HL-60 (cell line): Measurements from ENCODE around the gene MCF2L2.

Source experiments
- DNase-seq, 2 experiments: peaks; one replicate each; pipeline ENCODE4 v3.0.0-alpha.2; 2010 to 2020; ENCODE audit warnings: low read depth in 1 of 2, low spot score in 1 of 2
- H3K27ac ChIP-seq: fragments of 250-450 bp; sonication (Bioruptor Pico); replicated peaks from 2 replicates; pipeline ENCODE4 v1.5.1; 2020; ENCODE audit warnings: mild to moderate bottlenecking, moderate library complexity
- H3K27me3 ChIP-seq: fragments of 250-450 bp; sonication (Bioruptor Pico); 2 replicates; pipeline ENCODE4 v1.5.1; 2021; ENCODE audit warnings: mild to moderate bottlenecking, moderate library complexity; ENCODE audit not compliant: insufficient read depth, poor library complexity, severe bottlenecking
- H3K4me3 ChIP-seq: replicated peaks from 2 replicates; pipeline ENCODE4 v1.5.1; 2011; ENCODE audit warnings: mild to moderate bottlenecking, control low read depth, low read length; ENCODE audit not compliant: insufficient read depth
- GABPA ChIP-seq: IDR thresholded peaks from 2 replicates; pipeline ENCODE4 v1.6.1; 2012; ENCODE audit warnings: low read depth
- POLR2AphosphoS5 ChIP-seq: IDR thresholded peaks from 2 replicates; pipeline ENCODE4 v1.6.1; 2012; ENCODE audit warnings: low read depth
- SPI1 ChIP-seq: IDR thresholded peaks from 2 replicates; pipeline ENCODE4 v1.6.1; 2012; ENCODE audit warnings: low read depth, mild to moderate bottlenecking, borderline replicate concordance
- TF ChIP-seq, protein P1 (sequence below): IDR thresholded peaks from one replicate; pipeline ENCODE4 v1.5.1; 2011; ENCODE audit warnings: low read length, control low read depth, inconsistent platforms; ENCODE audit not compliant: insufficient read depth
- TF ChIP-seq, protein P2 (sequence below): IDR thresholded peaks from 2 replicates; pipeline ENCODE4 v1.6.1; 2012; ENCODE audit warnings: low read depth; ENCODE audit not compliant: insufficient replicate concordance

Gene MCF2L2

DNA sequence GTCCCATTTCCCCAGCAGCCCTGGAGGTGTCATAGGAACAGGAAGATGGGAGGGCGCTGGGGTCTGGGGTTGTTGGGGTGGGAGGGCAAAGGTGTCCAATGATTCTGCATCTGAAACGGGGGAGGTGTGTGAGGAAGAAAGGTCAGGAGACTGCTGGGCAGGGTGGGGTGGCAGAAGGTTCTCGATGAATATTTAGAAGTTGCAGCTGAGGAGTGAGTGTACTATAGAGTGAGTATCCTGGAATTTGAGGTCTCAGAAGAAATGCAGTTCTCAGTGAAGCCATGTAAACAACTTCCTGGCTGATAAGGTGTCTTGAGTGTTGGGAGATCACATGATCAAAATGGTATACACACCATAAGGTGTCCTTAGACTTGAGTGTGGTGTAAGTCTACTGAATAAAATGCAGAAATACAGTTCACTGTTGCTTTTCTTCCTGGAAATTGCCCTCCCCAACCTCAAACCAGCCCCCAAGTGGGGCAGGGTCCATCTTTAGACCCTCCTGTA lies 165.5 kb downstream of the MCF2L2 start:
- TF ChIP-seq POLR2AphosphoS5 (no peak), GABPA (no peak), SPI1 (no peak)
- TF ChIP-seq, protein P1, sequence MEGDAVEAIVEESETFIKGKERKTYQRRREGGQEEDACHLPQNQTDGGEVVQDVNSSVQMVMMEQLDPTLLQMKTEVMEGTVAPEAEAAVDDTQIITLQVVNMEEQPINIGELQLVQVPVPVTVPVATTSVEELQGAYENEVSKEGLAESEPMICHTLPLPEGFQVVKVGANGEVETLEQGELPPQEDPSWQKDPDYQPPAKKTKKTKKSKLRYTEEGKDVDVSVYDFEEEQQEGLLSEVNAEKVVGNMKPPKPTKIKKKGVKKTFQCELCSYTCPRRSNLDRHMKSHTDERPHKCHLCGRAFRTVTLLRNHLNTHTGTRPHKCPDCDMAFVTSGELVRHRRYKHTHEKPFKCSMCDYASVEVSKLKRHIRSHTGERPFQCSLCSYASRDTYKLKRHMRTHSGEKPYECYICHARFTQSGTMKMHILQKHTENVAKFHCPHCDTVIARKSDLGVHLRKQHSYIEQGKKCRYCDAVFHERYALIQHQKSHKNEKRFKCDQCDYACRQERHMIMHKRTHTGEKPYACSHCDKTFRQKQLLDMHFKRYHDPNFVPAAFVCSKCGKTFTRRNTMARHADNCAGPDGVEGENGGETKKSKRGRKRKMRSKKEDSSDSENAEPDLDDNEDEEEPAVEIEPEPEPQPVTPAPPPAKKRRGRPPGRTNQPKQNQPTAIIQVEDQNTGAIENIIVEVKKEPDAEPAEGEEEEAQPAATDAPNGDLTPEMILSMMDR: no peak
- TF ChIP-seq, protein P2, sequence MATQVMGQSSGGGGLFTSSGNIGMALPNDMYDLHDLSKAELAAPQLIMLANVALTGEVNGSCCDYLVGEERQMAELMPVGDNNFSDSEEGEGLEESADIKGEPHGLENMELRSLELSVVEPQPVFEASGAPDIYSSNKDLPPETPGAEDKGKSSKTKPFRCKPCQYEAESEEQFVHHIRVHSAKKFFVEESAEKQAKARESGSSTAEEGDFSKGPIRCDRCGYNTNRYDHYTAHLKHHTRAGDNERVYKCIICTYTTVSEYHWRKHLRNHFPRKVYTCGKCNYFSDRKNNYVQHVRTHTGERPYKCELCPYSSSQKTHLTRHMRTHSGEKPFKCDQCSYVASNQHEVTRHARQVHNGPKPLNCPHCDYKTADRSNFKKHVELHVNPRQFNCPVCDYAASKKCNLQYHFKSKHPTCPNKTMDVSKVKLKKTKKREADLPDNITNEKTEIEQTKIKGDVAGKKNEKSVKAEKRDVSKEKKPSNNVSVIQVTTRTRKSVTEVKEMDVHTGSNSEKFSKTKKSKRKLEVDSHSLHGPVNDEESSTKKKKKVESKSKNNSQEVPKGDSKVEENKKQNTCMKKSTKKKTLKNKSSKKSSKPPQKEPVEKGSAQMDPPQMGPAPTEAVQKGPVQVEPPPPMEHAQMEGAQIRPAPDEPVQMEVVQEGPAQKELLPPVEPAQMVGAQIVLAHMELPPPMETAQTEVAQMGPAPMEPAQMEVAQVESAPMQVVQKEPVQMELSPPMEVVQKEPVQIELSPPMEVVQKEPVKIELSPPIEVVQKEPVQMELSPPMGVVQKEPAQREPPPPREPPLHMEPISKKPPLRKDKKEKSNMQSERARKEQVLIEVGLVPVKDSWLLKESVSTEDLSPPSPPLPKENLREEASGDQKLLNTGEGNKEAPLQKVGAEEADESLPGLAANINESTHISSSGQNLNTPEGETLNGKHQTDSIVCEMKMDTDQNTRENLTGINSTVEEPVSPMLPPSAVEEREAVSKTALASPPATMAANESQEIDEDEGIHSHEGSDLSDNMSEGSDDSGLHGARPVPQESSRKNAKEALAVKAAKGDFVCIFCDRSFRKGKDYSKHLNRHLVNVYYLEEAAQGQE: no peak
- no peaks in the 10 kb centered on the region for H3K27me3 ChIP-seq
- H3K27ac ChIP-seq: no peak overlapping the region
- DNase-seq: no peak
- no peak overlapping the region for H3K4me3 ChIP-seq

DNA sequence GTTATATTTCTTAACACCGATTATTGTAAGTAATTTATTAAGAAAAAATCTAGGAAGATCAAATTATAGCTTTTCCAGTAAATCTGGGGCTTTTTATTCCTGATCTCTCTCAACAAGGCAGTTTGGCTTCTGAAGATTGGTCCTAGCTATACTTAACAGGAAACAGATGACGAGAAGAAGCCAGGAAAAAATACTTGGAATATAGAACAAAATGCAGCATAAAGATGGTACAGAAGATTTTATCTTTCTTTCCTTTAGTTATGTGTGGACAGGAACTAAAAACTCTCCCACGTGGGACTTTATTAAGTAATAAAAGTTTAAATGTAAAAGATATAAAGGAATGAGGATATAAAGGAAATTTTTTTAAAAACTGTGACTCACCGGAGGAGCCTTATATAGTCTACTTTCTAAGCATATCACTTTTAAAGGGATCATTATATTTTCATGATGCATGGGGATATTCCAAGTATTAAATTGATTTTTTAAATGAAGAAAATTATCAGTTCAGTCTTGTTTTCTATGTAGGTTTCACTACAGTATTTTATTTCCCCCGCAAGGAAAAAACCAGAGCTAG lies 167.2 kb downstream of the MCF2L2 start:
- no peak for TF ChIP-seq GABPA
- TF ChIP-seq SPI1: no peak
- H3K4me3 ChIP-seq: no peak overlapping the region
- no peak for DNase-seq
- no peaks in the 10 kb centered on the region for H3K27me3 ChIP-seq
- peak overlapping the region; percentile 92 for H3K27ac ChIP-seq

- no peaks in the 10 kb centered on the region for H3K27me3 ChIP-seq
- no peak overlapping the region for H3K4me3 ChIP-seq
- peak overlapping the region; percentile 92 for H3K27ac ChIP-seq
- peak; percentile 69 to 86 for DNase-seq
- TF ChIP-seq, protein P2: no peak
- TF ChIP-seq SPI1 (no peak), GABPA (no peak), POLR2AphosphoS5 (no peak)
- TF ChIP-seq, protein P1: no peak
Measured at GRCh38 chr3:183260167-183260904, 168.1 kb downstream of the MCF2L2 start.

- H3K27ac ChIP-seq: peak overlapping the region; percentile 92
- DNase-seq: no peak
- TF ChIP-seq GABPA: no peak
- TF ChIP-seq, protein P1: no peak
- TF ChIP-seq, protein P2: no peak
- TF ChIP-seq SPI1: no peak
- no peak for TF ChIP-seq POLR2AphosphoS5
- H3K4me3 ChIP-seq: no peak overlapping the region
- H3K27me3 ChIP-seq: no peaks in the 10 kb centered on the region
Measured at GRCh38 chr3:183259621-183260020, 168.8 kb downstream of the MCF2L2 start.
